ENCODE results near the gene PTPRE. TPM values are rescaled to one million over a fixed set of nuclear protein-coding genes. Genes with fewer than 3 reads are reported as not detected.

PTPRE gene
- total RNA-seq, 1 experiment from 2014 or later = 0.70 TPM

GRCh38 chr10:128110339-128110738, 203.4 kb downstream of the PTPRE start:
- Histone ChIP-seq H2BK120ac (ENCODE audit: low read depth, low read length, poor library complexity, severe bottlenecking) (no peak overlapping the region), H2BK15ac (ENCODE audit: low read depth, low read length) (no peak overlapping the region), H3K23me2 (ENCODE audit: insufficient read length, low read depth, low read length, poor library complexity, severe bottlenecking) (peaks cover 2% of the 10 kb centered on the region), H3K27me3 (ENCODE audit: insufficient read depth, low read length) (no peaks in the 10 kb centered on the region), H2AK5ac (ENCODE audit: insufficient read length, low read length) (no peak overlapping the region), H3K23ac (ENCODE audit: insufficient read length, low read depth, low read length) (no peak overlapping the region), H3K4ac (ENCODE audit: low read depth, low read length) (no peak overlapping the region), H3K18ac (ENCODE audit: insufficient read length, low read depth, low read length) (no peak overlapping the region), H3K56ac (ENCODE audit: insufficient read length, low read depth, low read length) (no peak overlapping the region), H3K4me2 (ENCODE audit: insufficient read depth, insufficient read length, low read length) (no peak overlapping the region), H3T11ph (ENCODE audit: low read length) (no peak overlapping the region), H4K91ac (ENCODE audit: insufficient read length, low read depth, low read length) (no peak overlapping the region), H4K8ac (replicated peaks; ENCODE audit: insufficient read length, low read depth, low read length) (no peak overlapping the region), H2AFZ (ENCODE audit: low read length) (no peak overlapping the region), H3K79me1 (ENCODE audit: insufficient read depth, low read depth, low read length, poor library complexity, severe bottlenecking) (no peaks in the 10 kb centered on the region), H3K27ac (ENCODE audit: insufficient read length, low read depth, low read length) (no peak overlapping the region), H3K4me1 (ENCODE audit: insufficient read depth, low read length) (no peaks in the 10 kb centered on the region), H2BK12ac (ENCODE audit: insufficient read length, low read depth, low read length) (no peak overlapping the region), H3K9me3 (ENCODE audit: control insufficient read depth, low read depth, low read length) (no peaks in the 10 kb centered on the region), H3K79me2 (ENCODE audit: insufficient read depth, low read length) (no peaks in the 10 kb centered on the region), H3K9ac (ENCODE audit: extremely low read depth, insufficient read length, low read length) (no peak overlapping the region), H3K14ac (ENCODE audit: insufficient read depth, low read length) (no peak overlapping the region), H4K5ac (ENCODE audit: insufficient read length, low read depth, low read length) (no peak overlapping the region), H4K20me1 (ENCODE audit: control insufficient read depth, insufficient read depth, insufficient read length) (no peaks in the 10 kb centered on the region), H2BK20ac (ENCODE audit: low read depth, low read length, poor library complexity, severe bottlenecking) (no peak overlapping the region), H2BK5ac (ENCODE audit: insufficient read length, low read length) (no peak overlapping the region)
- Mint-ChIP-seq H3K36me3 (ENCODE audit: insufficient read depth in 1 of 3, low read depth in 3 of 3) (peaks cover 34 to 55% (median 44%) of the 10 kb centered on the region in 3 experiments), H3K4me3 (no peak overlapping the region), H3K4me1 (no peaks in the 10 kb centered on the region), H3K27me3 (ENCODE audit: low read depth) (no peaks in the 10 kb centered on the region), H3K9me3 (no peaks in the 10 kb centered on the region), H3K27ac (no peak overlapping the region)
- no peak for TF ChIP-seq CTCF (conservative IDR thresholded peaks at IDR 0.05)
- no peak for DNase-seq
- WGBS (ENCODE audit: extremely low coverage, insufficient read length, low lambda C conversion rate) = no CpG with 5 or more reads among the region's 3 CpGs

Data from H9 (cell line).